NCI-H128 (cell line): Measurements from ENCODE around the gene PIN1.

Experiments used
- DNase-seq: peaks from one replicate; lab custom pipeline; 2025; ENCODE audit not compliant: unreplicated experiment; lab: John Stamatoyannopoulos, UW

PIN1 gene

GRCh38 chr19:9854282-9854846 is 19.2 kb downstream of the PIN1 start:
- no peak for DNase-seq

- no peak for DNase-seq
Measured at GRCh38 chr19:9856609-9857008, 21.5 kb downstream of the PIN1 start.

GRCh38 chr19:9857076-9857721 is 22.1 kb downstream of the PIN1 start:
- no peak for DNase-seq

GRCh38 chr19:9857920-9858746 is 23.0 kb downstream of the PIN1 start:
- no peak for DNase-seq

- DNase-seq = no peak
Measured at GRCh38 chr19:9858766-9859165, 23.6 kb downstream of the PIN1 start.

GRCh38 chr19:9860407-9860806 is 25.3 kb downstream of the PIN1 start:
- no peak for DNase-seq

- DNase-seq = no peak
Measured at GRCh38 chr19:9861503-9861902, 26.4 kb downstream of the PIN1 start.

- no peak for DNase-seq
Measured at GRCh38 chr19:9862938-9863337, 27.8 kb downstream of the PIN1 start.

- no peak for DNase-seq
Measured at GRCh38 chr19:9863759-9864158, 28.6 kb downstream of the PIN1 start.

- no peak for DNase-seq
Measured at GRCh38 chr19:9865732-9866501, 30.8 kb downstream of the PIN1 start.

GRCh38 chr19:9868983-9869617 is 34.0 kb downstream of the PIN1 start:
- no peak for DNase-seq

GRCh38 chr19:9871626-9872338 is 36.7 kb downstream of the PIN1 start:
- DNase-seq = no peak

GRCh38 chr19:9872618-9873242 is 37.6 kb downstream of the PIN1 start:
- DNase-seq = no peak

- DNase-seq = no peak
Measured at GRCh38 chr19:9875031-9875627, 40.0 kb downstream of the PIN1 start.

- no peak for DNase-seq
Measured at GRCh38 chr19:9875796-9876195, 40.7 kb downstream of the PIN1 start.

GRCh38 chr19:9877780-9878510 is 42.8 kb downstream of the PIN1 start:
- no peak for DNase-seq

- DNase-seq = no peak
Measured at GRCh38 chr19:9878511-9879196, 43.5 kb downstream of the PIN1 start.

- DNase-seq = no peak
Measured at GRCh38 chr19:9881720-9882119, 46.6 kb downstream of the PIN1 start.
